ENCODE measurements around the gene TAF11.
"Not testable (repeated sequence)": the region's sequence is repeated elsewhere in the genome, so short reads cannot be mapped to it uniquely, and the experiment has no call there.

The TAF11 gene

DNA sequence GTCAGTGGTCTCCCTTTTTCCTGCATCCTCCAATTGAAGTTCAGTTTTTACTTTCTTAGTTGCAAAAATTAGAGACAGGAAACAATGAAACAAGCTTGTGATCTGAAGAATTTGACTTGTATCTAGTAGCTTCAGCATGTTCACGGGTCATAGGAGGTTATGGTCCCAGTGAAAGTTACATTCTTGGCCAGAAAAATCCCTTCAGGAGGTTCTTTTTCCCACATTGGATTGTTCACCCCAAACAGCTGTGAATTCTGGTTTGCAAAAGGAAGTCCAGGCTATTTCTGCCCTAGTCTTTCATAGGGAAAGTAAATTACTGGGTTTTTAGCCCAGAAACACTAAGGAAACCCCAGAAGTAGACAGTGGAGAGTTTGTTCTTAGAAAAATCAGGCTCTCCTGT lies 9.3 kb upstream of the TAF11 start:
- Histone ChIP-seq H3K27me3 (replicated peaks in 2 of 5; ENCODE audit: control insufficient read depth in 4 of 5, insufficient read depth in 5 of 5, low read length in 4 of 5) (no peaks in the 10 kb centered on the region), H3K4me1 (ENCODE audit: control extremely low read depth in 1 of 4, control insufficient read depth in 4 of 4, insufficient read depth in 4 of 4, low read length in 3 of 4) (peaks cover 0 to 20% (median 0%) of the 10 kb centered on the region in 4 experiments), H3K4me3 (ENCODE audit: control insufficient read depth in 1 of 7, extremely low read depth in 1 of 7, insufficient read depth in 4 of 7, low read depth in 2 of 7, low read length in 6 of 7) (no peak overlapping the region), H3K27ac (ENCODE audit: insufficient read depth in 1 of 2, low read depth in 1 of 2, low read length in 2 of 2, poor library complexity in 1 of 2, severe bottlenecking in 2 of 2) (no peak overlapping the region), H3K9me3 (ENCODE audit: control extremely low read depth in 1 of 5, control insufficient read depth in 4 of 5, insufficient read depth in 2 of 5, low read depth in 1 of 5, low read length in 4 of 5) (no peaks in the 10 kb centered on the region), H3K36me3 (ENCODE audit: control insufficient read depth in 4 of 4, insufficient read depth in 4 of 4, low read length in 3 of 4) (no peaks in the 10 kb centered on the region)
- ChIA-PET CTCF (interaction anchor here (1.3 kb wide), 1 partner anchor 9 kb away, joined by 4 read pairs; the partner anchor contains the start of gene ANKS1A), POLR2A (no interaction called here)
- 91% methylated on average over 1 of the region's 1 CpG for WGBS (ENCODE audit: insufficient coverage)
- DNase-seq: no peak

DNA sequence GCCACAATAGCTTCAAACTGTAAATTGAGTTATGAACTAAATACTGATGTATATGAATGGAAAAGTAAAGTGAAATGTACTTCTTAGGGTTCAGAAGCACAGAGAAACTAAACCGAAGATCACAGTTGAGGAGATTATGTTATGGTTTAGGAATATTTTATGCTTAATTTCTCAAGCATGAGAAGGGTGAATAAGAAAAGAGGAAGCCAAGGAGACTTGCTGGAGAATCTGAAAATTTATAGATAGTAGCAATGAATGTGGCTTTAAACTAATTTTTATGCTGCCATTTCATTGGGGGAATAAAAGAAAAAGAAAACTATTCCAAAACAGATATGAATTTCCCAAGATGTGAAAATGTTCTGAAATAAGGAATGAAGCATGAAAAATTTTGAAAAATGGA lies 6.9 kb upstream of the TAF11 start:
- POLR2A ChIA-PET: no interaction called here
- Histone ChIP-seq H3K27me3 (replicated peaks in 2 of 5; ENCODE audit: control insufficient read depth in 4 of 5, insufficient read depth in 5 of 5, low read length in 4 of 5) (no peaks in the 10 kb centered on the region), H3K9me3 (ENCODE audit: control extremely low read depth in 1 of 5, control insufficient read depth in 4 of 5, insufficient read depth in 2 of 5, low read depth in 1 of 5, low read length in 4 of 5) (no peaks in the 10 kb centered on the region), H3K36me3 (ENCODE audit: control insufficient read depth in 4 of 4, insufficient read depth in 4 of 4, low read length in 3 of 4) (no peaks in the 10 kb centered on the region), H3K4me3 (ENCODE audit: control insufficient read depth in 1 of 7, extremely low read depth in 1 of 7, insufficient read depth in 4 of 7, low read depth in 2 of 7, low read length in 6 of 7) (no peak overlapping the region), H3K4me1 (ENCODE audit: control extremely low read depth in 1 of 4, control insufficient read depth in 4 of 4, insufficient read depth in 4 of 4, low read length in 3 of 4) (peaks cover 5 to 34% (median 15%) of the 10 kb centered on the region in 4 experiments), H3K27ac (ENCODE audit: insufficient read depth in 1 of 2, low read depth in 1 of 2, low read length in 2 of 2, poor library complexity in 1 of 2, severe bottlenecking in 2 of 2) (no peak overlapping the region)
- WGBS (ENCODE audit: insufficient coverage): 86% methylated on average over 1 of the region's 1 CpG
- CTCF ChIA-PET: interaction anchor here (1.1 kb wide), 1 partner anchor 16 kb away, joined by 3 read pairs; no protein-coding TSS in a partner anchor
- DNase-seq: peak in 2 of 3 donors; percentile 19 to 34

DNA sequence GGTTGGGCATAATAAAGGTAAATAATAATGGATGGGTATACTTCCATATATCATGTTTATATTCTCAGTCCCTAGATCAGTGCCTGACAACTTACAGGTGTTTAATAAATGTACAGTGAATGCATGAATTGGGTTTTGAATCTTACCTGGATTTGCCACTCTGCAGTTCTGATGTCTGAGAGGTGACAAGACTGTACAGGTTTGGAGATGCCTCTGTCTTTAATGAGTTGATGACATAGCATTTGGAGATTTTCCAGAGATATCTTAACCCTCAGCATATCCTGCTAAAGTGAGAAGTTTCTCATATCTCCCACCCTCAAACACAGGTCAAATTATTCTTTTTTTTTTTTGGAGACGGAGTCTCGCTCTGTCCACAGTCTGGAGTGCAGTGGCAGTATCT lies 3.5 kb upstream of the TAF11 start:
- no peak for DNase-seq
- Histone ChIP-seq H3K4me3 (ENCODE audit: control insufficient read depth in 1 of 7, extremely low read depth in 1 of 7, insufficient read depth in 4 of 7, low read depth in 2 of 7, low read length in 6 of 7) (peak overlapping the region in 2 of 7 experiments; percentile 86 to 99), H3K9me3 (ENCODE audit: control extremely low read depth in 1 of 5, control insufficient read depth in 4 of 5, insufficient read depth in 2 of 5, low read depth in 1 of 5, low read length in 4 of 5) (no peaks in the 10 kb centered on the region), H3K4me1 (ENCODE audit: control extremely low read depth in 1 of 4, control insufficient read depth in 4 of 4, insufficient read depth in 4 of 4, low read length in 3 of 4) (peaks cover 15 to 34% (median 24%) of the 10 kb centered on the region in 4 experiments), H3K27ac (ENCODE audit: insufficient read depth in 1 of 2, low read depth in 1 of 2, low read length in 2 of 2, poor library complexity in 1 of 2, severe bottlenecking in 2 of 2) (no peak overlapping the region), H3K36me3 (ENCODE audit: control insufficient read depth in 4 of 4, insufficient read depth in 4 of 4, low read length in 3 of 4) (no peaks in the 10 kb centered on the region), H3K27me3 (replicated peaks in 2 of 5; ENCODE audit: control insufficient read depth in 4 of 5, insufficient read depth in 5 of 5, low read length in 4 of 5) (no peaks in the 10 kb centered on the region)
- 100% methylated on average over 2 of the region's 2 CpGs for WGBS (ENCODE audit: insufficient coverage)
- POLR2A ChIA-PET: no interaction called here
- CTCF ChIA-PET: interaction anchor here (0.7 to 1.5 kb wide), 4 partner anchors 58 to 134 kb away, joined by 3 read pairs; no protein-coding TSS in a partner anchor

DNA sequence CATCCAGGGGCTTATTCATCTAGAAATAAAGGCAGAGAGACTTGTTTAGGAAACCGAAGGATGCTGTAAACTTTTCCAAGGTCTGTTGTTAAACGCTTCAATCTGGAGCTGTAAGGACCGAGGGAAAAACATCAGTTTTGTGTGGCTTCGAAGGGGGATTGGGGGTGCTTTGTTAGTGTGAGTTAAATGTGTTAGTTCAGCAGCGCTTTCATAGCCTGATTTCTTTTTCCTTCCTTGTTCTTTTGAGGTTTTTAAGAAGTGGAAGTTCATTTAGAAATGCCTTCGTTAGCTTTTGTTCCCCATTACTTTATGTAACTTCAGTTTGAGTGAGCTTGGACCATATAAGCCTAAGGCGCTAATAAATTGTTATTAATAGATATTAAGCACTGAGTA lies 2.7 kb upstream of the TAF11 start:
- POLR2A ChIA-PET: no interaction called here
- H3K9me3 ChIP-seq (ENCODE audit: control extremely low read depth in 1 of 5, control insufficient read depth in 4 of 5, insufficient read depth in 2 of 5, low read depth in 1 of 5, low read length in 4 of 5): no peaks in the 10 kb centered on the region
- no peaks in the 10 kb centered on the region for H3K27me3 ChIP-seq (replicated peaks in 2 of 5; ENCODE audit: control insufficient read depth in 4 of 5, insufficient read depth in 5 of 5, low read length in 4 of 5)
- 0% methylated on average over 1 of the region's 7 CpGs for WGBS (ENCODE audit: insufficient coverage)
- H3K36me3 ChIP-seq (ENCODE audit: control insufficient read depth in 4 of 4, insufficient read depth in 4 of 4, low read length in 3 of 4): peaks cover 0 to under 1% (median 0%) of the 10 kb centered on the region in 4 experiments
- H3K27ac ChIP-seq (ENCODE audit: insufficient read depth in 1 of 2, low read depth in 1 of 2, low read length in 2 of 2, poor library complexity in 1 of 2, severe bottlenecking in 2 of 2): peak overlapping the region in 1 of 2 experiments; percentile 19
- CTCF ChIA-PET: interaction anchor here (0.7 to 1.5 kb wide), 4 partner anchors 20 to 135 kb away, joined by 3 read pairs; no protein-coding TSS in a partner anchor
- peak overlapping the region in 6 of 7 experiments; percentile 86 to 100 (median 99) for H3K4me3 ChIP-seq (ENCODE audit: control insufficient read depth in 1 of 7, extremely low read depth in 1 of 7, insufficient read depth in 4 of 7, low read depth in 2 of 7, low read length in 6 of 7)
- peak in 2 of 3 donors; percentile 53 to 62 for DNase-seq
- peaks cover 15 to 39% (median 24%) of the 10 kb centered on the region in 4 experiments for H3K4me1 ChIP-seq (ENCODE audit: control extremely low read depth in 1 of 4, control insufficient read depth in 4 of 4, insufficient read depth in 4 of 4, low read length in 3 of 4)

DNA sequence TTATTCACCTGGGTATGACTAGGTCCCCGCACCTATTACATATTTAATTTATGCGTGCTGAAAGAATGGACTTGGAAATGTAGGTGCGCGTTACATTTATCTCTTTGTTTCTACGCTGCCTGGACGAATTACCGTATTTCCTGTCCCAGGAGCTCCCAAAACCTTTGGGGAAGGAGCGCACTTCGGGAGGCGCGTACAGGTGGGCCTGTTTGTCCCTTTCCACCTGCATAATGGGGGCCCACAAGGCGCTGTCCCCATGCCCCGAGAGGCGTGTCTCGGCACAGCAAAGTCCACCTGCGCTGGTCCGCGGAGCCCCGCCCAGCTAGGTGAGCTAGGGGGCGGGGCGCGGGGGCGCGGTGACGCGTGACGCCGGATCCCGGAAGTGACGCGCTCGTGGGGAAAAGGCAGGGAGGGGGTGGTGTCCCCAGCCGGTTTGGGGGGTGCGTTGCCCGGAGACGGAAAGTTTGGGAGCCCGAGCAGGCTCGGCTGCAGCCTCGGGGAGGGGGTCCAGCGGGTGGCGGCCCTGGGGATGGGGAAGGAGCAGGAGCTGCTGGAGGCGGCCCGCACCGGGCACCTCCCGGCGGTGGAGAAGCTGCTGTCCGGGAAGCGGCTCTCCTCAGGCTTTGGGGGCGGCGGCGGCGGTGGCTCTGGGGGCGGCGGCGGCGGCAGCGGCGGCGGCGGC lies 1.2 kb upstream of the TAF11 start, which contains the start of gene ANKS1A:
Gene ANKS1A (plus strand): TSS at position 382 of the 682 bp plus-strand sequence. CDS start 148 bp downstream, at position 530.
- Histone ChIP-seq H3K27ac (ENCODE audit: insufficient read depth in 1 of 2, low read depth in 1 of 2, low read length in 2 of 2, poor library complexity in 1 of 2, severe bottlenecking in 2 of 2) (peak within 1 kb of the TSS; percentile 85 to 94), H3K4me1 (ENCODE audit: control extremely low read depth in 1 of 4, control insufficient read depth in 4 of 4, insufficient read depth in 4 of 4, low read length in 3 of 4) (peaks cover 15 to 31% (median 24%) of the 10 kb centered on the region in 4 experiments), H3K4me3 (ENCODE audit: control insufficient read depth in 1 of 7, extremely low read depth in 1 of 7, insufficient read depth in 4 of 7, low read depth in 2 of 7, low read length in 6 of 7) (peak within 1 kb of the TSS; percentile 86 to 100 (median 99)), H3K9me3 (ENCODE audit: control extremely low read depth in 1 of 5, control insufficient read depth in 4 of 5, insufficient read depth in 2 of 5, low read depth in 1 of 5, low read length in 4 of 5) (no peaks in the 10 kb centered on the region), H3K27me3 (replicated peaks in 2 of 5; ENCODE audit: control insufficient read depth in 4 of 5, insufficient read depth in 5 of 5, low read length in 4 of 5) (no peaks in the 10 kb centered on the region), H3K36me3 (ENCODE audit: control insufficient read depth in 4 of 4, insufficient read depth in 4 of 4, low read length in 3 of 4) (peaks cover 0 to 5% (median 1%) of the 10 kb centered on the region in 4 experiments)
- 1% methylated on average over 34 of the region's 60 CpGs for WGBS (ENCODE audit: insufficient coverage)
- peak; percentile 77 to 87 (median 86) for DNase-seq
- CTCF ChIA-PET: interaction anchor here (1.1 to 1.7 kb wide), 3 partner anchors 8 to 53 kb away, joined by 3 to 5 read pairs (median 4); no protein-coding TSS in a partner anchor
- POLR2A ChIA-PET: interaction anchor here (0.6 to 2.1 kb wide), 3 partner anchors 15 to 51 kb away, joined by 3 to 6 read pairs (median 5); no protein-coding TSS in a partner anchor

DNA sequence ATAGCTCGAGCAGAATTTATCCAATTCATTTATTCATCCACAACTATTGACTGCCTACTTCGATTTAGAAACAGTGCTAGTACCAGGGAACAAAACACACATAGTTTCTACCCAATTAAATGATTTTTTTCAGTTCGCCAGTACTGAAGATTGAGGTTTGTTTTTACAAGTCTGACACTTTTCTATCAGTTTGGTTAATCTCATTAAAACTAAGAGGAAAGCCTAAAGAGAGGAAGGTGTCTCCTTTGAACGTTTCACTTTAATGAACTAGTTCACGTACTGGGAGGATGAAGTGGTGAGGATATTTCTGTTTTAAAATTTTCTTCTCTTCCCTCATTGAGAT lies 643 bp upstream of the TAF11 start:
- no peak for DNase-seq
- H3K27ac ChIP-seq (ENCODE audit: insufficient read depth in 1 of 2, low read depth in 1 of 2, low read length in 2 of 2, poor library complexity in 1 of 2, severe bottlenecking in 2 of 2): peak overlapping the region; percentile 85 to 94
- peak overlapping the region; percentile 86 to 100 (median 99) for H3K4me3 ChIP-seq (ENCODE audit: control insufficient read depth in 1 of 7, extremely low read depth in 1 of 7, insufficient read depth in 4 of 7, low read depth in 2 of 7, low read length in 6 of 7)
- H3K27me3 ChIP-seq (replicated peaks in 2 of 5; ENCODE audit: control insufficient read depth in 4 of 5, insufficient read depth in 5 of 5, low read length in 4 of 5): no peaks in the 10 kb centered on the region
- WGBS (ENCODE audit: insufficient coverage): 0% methylated on average over 2 of the region's 5 CpGs
- ChIA-PET POLR2A (interaction anchor here (1.0 to 2.1 kb wide), 2 partner anchors 16 kb away, joined by 3 to 5 read pairs; no protein-coding TSS in a partner anchor), CTCF (interaction anchor here (1.1 to 1.7 kb wide), 3 partner anchors 9 to 42 kb away, joined by 3 to 5 read pairs (median 4); no protein-coding TSS in a partner anchor)
- H3K36me3 ChIP-seq (ENCODE audit: control insufficient read depth in 4 of 4, insufficient read depth in 4 of 4, low read length in 3 of 4): peaks cover 0 to 5% (median 1%) of the 10 kb centered on the region in 4 experiments
- peaks cover 15 to 29% (median 24%) of the 10 kb centered on the region in 4 experiments for H3K4me1 ChIP-seq (ENCODE audit: control extremely low read depth in 1 of 4, control insufficient read depth in 4 of 4, insufficient read depth in 4 of 4, low read length in 3 of 4)
- no peaks in the 10 kb centered on the region for H3K9me3 ChIP-seq (ENCODE audit: control extremely low read depth in 1 of 5, control insufficient read depth in 4 of 5, insufficient read depth in 2 of 5, low read depth in 1 of 5, low read length in 4 of 5)

DNA sequence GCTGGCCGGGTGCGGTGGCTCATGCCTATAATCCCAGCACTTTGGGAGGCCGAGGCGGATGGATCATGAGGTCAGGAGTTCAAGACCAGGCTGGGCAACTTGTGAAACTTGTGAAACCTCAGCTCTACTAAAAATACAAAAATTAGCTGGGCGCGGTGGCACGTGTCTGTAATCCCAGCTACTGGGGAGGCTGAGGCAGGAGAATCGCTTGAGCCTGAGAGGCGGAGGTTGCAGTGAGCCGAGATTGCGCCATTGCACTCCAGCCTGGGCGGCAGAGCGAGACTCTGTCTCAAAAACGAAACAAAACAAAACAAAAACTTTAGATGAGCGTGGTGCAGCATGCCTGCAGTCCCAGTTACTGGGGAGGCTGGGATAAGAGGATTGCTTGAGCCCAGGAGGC lies 2.0 kb downstream of the TAF11 start:
- H3K27ac ChIP-seq (ENCODE audit: insufficient read depth in 1 of 2, low read depth in 1 of 2, low read length in 2 of 2, poor library complexity in 1 of 2, severe bottlenecking in 2 of 2); POLR2A ChIA-PET; H3K9me3 ChIP-seq (ENCODE audit: control extremely low read depth in 1 of 5, control insufficient read depth in 4 of 5, insufficient read depth in 2 of 5, low read depth in 1 of 5, low read length in 4 of 5); DNase-seq; H3K4me3 ChIP-seq (ENCODE audit: control insufficient read depth in 1 of 7, extremely low read depth in 1 of 7, insufficient read depth in 4 of 7, low read depth in 2 of 7, low read length in 6 of 7); H3K27me3 ChIP-seq (replicated peaks in 2 of 5; ENCODE audit: control insufficient read depth in 4 of 5, insufficient read depth in 5 of 5, low read length in 4 of 5): not testable (repeated sequence)
- CTCF ChIA-PET: interaction anchor here (1.2 kb wide), 1 partner anchor 50 kb away, joined by 4 read pairs; no protein-coding TSS in a partner anchor
- 96% methylated on average over 15 of the region's 15 CpGs for WGBS (ENCODE audit: insufficient coverage)
- Histone ChIP-seq H3K4me1 (ENCODE audit: control extremely low read depth in 1 of 4, control insufficient read depth in 4 of 4, insufficient read depth in 4 of 4, low read length in 3 of 4) (peaks cover 15 to 22% (median 17%) of the 10 kb centered on the region in 4 experiments), H3K36me3 (ENCODE audit: control insufficient read depth in 4 of 4, insufficient read depth in 4 of 4, low read length in 3 of 4) (peaks cover 2 to 10% (median 6%) of the 10 kb centered on the region in 4 experiments)
